SK-N-SH treated with all-trans-retinoic acid at 6 μM for 48 hours (cell line): Measurements from ENCODE around the gene USP27X.
A peak's percentile ranks its signal among the peaks of the same experiment; 100 is the strongest.

Experiments used
- ATAC-seq: fragments of 200-7000 bp; cut with Tn5 transposase; 3 replicates; pipeline ENCODE4 v1.9.1; 2020; ENCODE audit warnings: mild to moderate bottlenecking, moderate library complexity
- BACH2 ChIP-seq: fragments of 250-450 bp; sonication (Bioruptor Pico); IDR thresholded peaks from 2 replicates; pipeline ENCODE4 v1.9.0; 2021; ENCODE audit warnings: mild to moderate bottlenecking, borderline replicate concordance
- CREB5 ChIP-seq: fragments of 250-450 bp; sonication (Bioruptor Pico); IDR thresholded peaks from 2 replicates; pipeline ENCODE4 v1.5.1; 2020; ENCODE audit warnings: low read depth, mild to moderate bottlenecking, moderate library complexity
- CSDC2 ChIP-seq: fragments of 250-450 bp; sonication (Bioruptor Pico); IDR thresholded peaks from 2 replicates; pipeline ENCODE4 v1.5.0; 2020; ENCODE audit warnings: mild to moderate bottlenecking, moderate library complexity
- CSRNP3 ChIP-seq: fragments of 250-450 bp; sonication (Bioruptor Pico); IDR thresholded peaks from 2 replicates; pipeline ENCODE4 v1.5.1; 2021; ENCODE audit warnings: mild to moderate bottlenecking, moderate library complexity
- ESRRG ChIP-seq: fragments of 250-450 bp; sonication (Bioruptor Pico); IDR thresholded peaks from 2 replicates; pipeline ENCODE4 v1.6.1; 2021; ENCODE audit warnings: mild to moderate bottlenecking
- ISL1 ChIP-seq: fragments of 250-450 bp; sonication (Bioruptor Pico); IDR thresholded peaks from 2 replicates; pipeline ENCODE4 v2.1.2; 2022; ENCODE audit warnings: mild to moderate bottlenecking, moderate library complexity
- OSR1 ChIP-seq: fragments of 250-450 bp; sonication (Bioruptor Pico); IDR thresholded peaks from 2 replicates; pipeline ENCODE4 v1.8.0; 2022; ENCODE audit warnings: moderate library complexity, mild to moderate bottlenecking, inconsistent platforms
- RARB ChIP-seq: fragments of 250-450 bp; sonication (Bioruptor Pico); IDR thresholded peaks from 2 replicates; pipeline ENCODE4 v1.8.0; 2021; ENCODE audit warnings: mild to moderate bottlenecking, moderate library complexity
- SNAI2 ChIP-seq: fragments of 250-450 bp; sonication (Bioruptor Pico); IDR thresholded peaks from 2 replicates; pipeline ENCODE4 v1.5.0; 2020; ENCODE audit warnings: mild to moderate bottlenecking, moderate library complexity
- TCF4 ChIP-seq: fragments of 250-450 bp; sonication (Bioruptor Pico); IDR thresholded peaks from 2 replicates; pipeline ENCODE4 v1.8.0; 2021; ENCODE audit warnings: mild to moderate bottlenecking, moderate library complexity, borderline replicate concordance
- ZC3H10 ChIP-seq: fragments of 250-450 bp; sonication (Bioruptor Pico); IDR thresholded peaks from 2 replicates; pipeline ENCODE4 v1.5.1; 2021; ENCODE audit warnings: mild to moderate bottlenecking, moderate library complexity
- ZFP3 ChIP-seq: fragments of 250-450 bp; sonication (Bioruptor Pico); IDR thresholded peaks from 2 replicates; pipeline ENCODE4 v1.5.0; 2020; ENCODE audit warnings: mild to moderate bottlenecking, moderate library complexity
- ZFP30 ChIP-seq: fragments of 450-650 bp; formaldehyde crosslinking; IDR thresholded peaks from 2 replicates; pipeline ENCODE4 v1.5.0; 2022; ENCODE audit warnings: mild to moderate bottlenecking, moderate library complexity
- ZNF565 ChIP-seq: fragments of 450-650 bp; formaldehyde crosslinking; conservative IDR thresholded peaks from 2 replicates; pipeline ENCODE4 v1.5.0; 2020; ENCODE audit warnings: low read depth, mild to moderate bottlenecking, moderate library complexity
- ZNF70 ChIP-seq: fragments of 450-650 bp; formaldehyde crosslinking; IDR thresholded peaks from 2 replicates; pipeline ENCODE4 v1.5.0; 2020; ENCODE audit warnings: mild to moderate bottlenecking, moderate library complexity
- ZNF8 ChIP-seq: fragments of 450-650 bp; formaldehyde crosslinking; IDR thresholded peaks from 2 replicates; pipeline ENCODE4 v1.5.0; 2020; ENCODE audit warnings: mild to moderate bottlenecking, moderate library complexity
- TF ChIP-seq, protein P1 (sequence below): fragments of 250-450 bp; sonication (Bioruptor Pico); IDR thresholded peaks from 2 replicates; pipeline ENCODE4 v1.8.0; 2021; ENCODE audit warnings: low read depth, mild to moderate bottlenecking, moderate library complexity, borderline replicate concordance
- TF ChIP-seq, protein P2 (sequence below): fragments of 250-450 bp; sonication (Bioruptor Pico); IDR thresholded peaks from 2 replicates; pipeline ENCODE4 v1.5.0; 2020; ENCODE audit warnings: mild to moderate bottlenecking, moderate library complexity

The USP27X gene

DNA sequence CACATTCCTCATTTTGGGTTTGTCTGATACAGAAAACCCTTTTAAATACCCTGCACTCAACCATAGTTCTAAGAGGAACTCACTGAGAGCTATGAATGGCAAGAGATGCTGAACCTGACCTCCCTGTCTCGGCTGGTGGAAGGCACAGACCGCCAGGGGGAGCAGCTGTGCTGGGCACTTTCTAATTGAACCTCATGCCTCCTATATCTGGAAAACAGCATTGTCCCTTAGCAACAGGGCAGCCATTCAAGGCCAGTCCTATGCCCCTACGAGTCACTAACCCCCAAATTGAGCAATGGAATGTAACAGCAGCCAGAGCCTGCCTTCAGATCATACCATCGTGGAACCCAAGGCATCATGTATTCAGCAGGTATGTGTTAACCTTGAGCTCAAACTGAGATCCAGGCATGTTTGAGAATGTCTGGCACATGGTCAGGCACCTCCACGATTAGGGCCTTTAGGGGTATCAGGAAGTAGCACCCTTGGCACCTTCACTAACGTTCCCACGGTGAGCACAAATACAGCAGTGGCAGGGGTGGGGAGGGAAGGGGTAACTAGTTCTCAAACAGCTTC lies 5.1 kb downstream of the USP27X start (continued):
- TF ChIP-seq TCF4 (CRISPR knock-in tag) (no peak), ESRRG (CRISPR knock-in tag) (no peak), OSR1 (CRISPR knock-in tag) (no peak)

DNA sequence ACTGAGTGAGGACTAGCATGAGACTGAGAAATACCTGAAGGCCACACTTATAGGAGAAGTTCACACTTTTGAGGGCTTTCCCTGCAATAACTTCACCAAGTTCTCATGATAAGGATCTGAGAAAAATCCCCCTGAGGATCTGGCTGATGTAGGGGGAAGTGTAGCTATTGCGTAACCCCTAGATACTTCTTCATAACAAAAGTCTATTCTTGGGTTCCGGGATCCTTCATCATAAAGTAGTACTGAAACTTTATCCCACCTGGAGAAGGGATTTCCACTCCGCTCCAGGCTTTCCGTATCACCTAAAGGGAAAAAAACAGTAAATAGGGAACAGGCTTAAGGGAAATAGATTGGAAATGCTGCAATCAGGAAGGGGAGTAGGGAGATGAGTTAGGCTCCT lies 13.3 kb downstream of the USP27X start:
- no peak for TF ChIP-seq ZNF565 (CRISPR knock-in tag)
- TF ChIP-seq CSRNP3 (CRISPR knock-in tag), result no peak
- TF ChIP-seq OSR1 (CRISPR knock-in tag), result no peak
- no peak for TF ChIP-seq BACH2 (CRISPR knock-in tag)
- TF ChIP-seq ISL1 (CRISPR knock-in tag), result no peak
- TF ChIP-seq ZFP3 (CRISPR knock-in tag), result no peak
- no peak for TF ChIP-seq CREB5 (CRISPR knock-in tag)
- TF ChIP-seq ZC3H10 (CRISPR knock-in tag), result no peak
- no peak for TF ChIP-seq CSDC2 (CRISPR knock-in tag)
- no peak for TF ChIP-seq SNAI2 (CRISPR knock-in tag)
- TF ChIP-seq ESRRG (CRISPR knock-in tag), result no peak
- no peak for TF ChIP-seq TCF4 (CRISPR knock-in tag)
- TF ChIP-seq, protein P1, sequence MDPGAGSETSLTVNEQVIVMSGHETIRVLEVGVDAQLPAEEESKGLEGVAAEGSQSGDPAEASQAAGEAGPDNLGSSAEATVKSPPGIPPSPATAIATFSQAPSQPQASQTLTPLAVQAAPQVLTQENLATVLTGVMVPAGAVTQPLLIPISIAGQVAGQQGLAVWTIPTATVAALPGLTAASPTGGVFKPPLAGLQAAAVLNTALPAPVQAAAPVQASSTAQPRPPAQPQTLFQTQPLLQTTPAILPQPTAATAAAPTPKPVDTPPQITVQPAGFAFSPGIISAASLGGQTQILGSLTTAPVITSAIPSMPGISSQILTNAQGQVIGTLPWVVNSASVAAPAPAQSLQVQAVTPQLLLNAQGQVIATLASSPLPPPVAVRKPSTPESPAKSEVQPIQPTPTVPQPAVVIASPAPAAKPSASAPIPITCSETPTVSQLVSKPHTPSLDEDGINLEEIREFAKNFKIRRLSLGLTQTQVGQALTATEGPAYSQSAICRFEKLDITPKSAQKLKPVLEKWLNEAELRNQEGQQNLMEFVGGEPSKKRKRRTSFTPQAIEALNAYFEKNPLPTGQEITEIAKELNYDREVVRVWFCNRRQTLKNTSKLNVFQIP (CRISPR knock-in tag), result no peak
- TF ChIP-seq ZFP30 (CRISPR knock-in tag), result no peak
- TF ChIP-seq RARB (CRISPR knock-in tag), result no peak
- TF ChIP-seq ZNF70 (CRISPR knock-in tag), result no peak
- TF ChIP-seq, protein P2, sequence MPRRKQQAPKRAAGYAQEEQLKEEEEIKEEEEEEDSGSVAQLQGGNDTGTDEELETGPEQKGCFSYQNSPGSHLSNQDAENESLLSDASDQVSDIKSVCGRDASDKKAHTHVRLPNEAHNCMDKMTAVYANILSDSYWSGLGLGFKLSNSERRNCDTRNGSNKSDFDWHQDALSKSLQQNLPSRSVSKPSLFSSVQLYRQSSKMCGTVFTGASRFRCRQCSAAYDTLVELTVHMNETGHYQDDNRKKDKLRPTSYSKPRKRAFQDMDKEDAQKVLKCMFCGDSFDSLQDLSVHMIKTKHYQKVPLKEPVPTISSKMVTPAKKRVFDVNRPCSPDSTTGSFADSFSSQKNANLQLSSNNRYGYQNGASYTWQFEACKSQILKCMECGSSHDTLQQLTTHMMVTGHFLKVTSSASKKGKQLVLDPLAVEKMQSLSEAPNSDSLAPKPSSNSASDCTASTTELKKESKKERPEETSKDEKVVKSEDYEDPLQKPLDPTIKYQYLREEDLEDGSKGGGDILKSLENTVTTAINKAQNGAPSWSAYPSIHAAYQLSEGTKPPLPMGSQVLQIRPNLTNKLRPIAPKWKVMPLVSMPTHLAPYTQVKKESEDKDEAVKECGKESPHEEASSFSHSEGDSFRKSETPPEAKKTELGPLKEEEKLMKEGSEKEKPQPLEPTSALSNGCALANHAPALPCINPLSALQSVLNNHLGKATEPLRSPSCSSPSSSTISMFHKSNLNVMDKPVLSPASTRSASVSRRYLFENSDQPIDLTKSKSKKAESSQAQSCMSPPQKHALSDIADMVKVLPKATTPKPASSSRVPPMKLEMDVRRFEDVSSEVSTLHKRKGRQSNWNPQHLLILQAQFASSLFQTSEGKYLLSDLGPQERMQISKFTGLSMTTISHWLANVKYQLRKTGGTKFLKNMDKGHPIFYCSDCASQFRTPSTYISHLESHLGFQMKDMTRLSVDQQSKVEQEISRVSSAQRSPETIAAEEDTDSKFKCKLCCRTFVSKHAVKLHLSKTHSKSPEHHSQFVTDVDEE (CRISPR knock-in tag), result no peak
- no peak for ATAC-seq

DNA sequence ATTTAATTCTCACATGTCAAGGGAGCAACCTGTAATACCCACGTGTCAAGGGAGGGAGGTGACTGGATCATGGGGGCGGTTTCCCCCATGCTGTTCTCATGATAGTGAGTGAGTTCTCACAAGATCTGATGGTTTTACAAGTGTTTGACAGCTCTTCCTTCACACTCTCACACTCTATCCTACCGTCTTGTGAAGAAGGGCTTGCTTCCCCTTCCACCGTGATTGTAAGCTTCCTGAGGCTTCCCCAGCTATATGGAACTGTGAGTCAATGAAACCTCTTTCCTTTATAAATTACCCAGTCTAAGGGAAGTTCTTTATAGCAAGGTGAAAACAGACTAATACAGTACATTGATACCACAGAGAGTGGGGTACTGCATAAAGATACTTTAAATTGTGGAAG lies 17.7 kb downstream of the USP27X start:
- no peak for TF ChIP-seq ZC3H10 (CRISPR knock-in tag)
- TF ChIP-seq ZFP3 (CRISPR knock-in tag), result no peak
- TF ChIP-seq SNAI2 (CRISPR knock-in tag), result no peak
- TF ChIP-seq TCF4 (CRISPR knock-in tag), result no peak
- TF ChIP-seq OSR1 (CRISPR knock-in tag), result no peak
- TF ChIP-seq CSDC2 (CRISPR knock-in tag), result no peak
- TF ChIP-seq ZNF8, result no peak
- ATAC-seq, result no peak

DNA sequence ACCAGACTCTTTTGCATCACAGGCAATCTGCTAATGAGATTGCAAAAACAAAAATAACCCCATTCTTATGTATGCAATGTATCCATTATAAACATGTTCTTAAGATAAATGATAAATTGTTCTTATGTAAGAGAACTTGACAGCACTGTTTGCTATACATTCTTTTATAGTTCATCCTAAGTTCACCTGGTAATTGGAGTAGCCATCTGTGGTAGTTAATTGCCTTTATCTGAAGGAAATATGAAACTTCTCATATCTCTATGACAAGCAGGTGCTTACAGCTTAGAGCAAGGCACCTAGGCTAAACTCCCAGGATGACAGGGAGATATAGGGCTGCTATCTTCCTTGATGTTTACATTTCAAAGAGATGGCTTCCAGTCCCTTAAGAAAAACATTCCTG lies 21.8 kb downstream of the USP27X start:
- TF ChIP-seq ISL1 (CRISPR knock-in tag), result 0 out of 2 replicates have a peak, but pooled peaks have one; percentile 12
- no peak for TF ChIP-seq TCF4 (CRISPR knock-in tag)
- TF ChIP-seq, protein P2 (CRISPR knock-in tag), result peak; percentile 16; the same call in 1 of the 2 replicates
- TF ChIP-seq, all 23 proteins: peak for 2
- ATAC-seq, result no peak
